ENCODE results near the gene ZNRF2.

GRCh38 chr7:30366606-30367005 lies 82.2 kb downstream of the ZNRF2 start:
- no peak for TF ChIP-seq CTCF (IDR thresholded peaks at IDR 0.05)
- no peak for TF ChIP-seq POLR2A (IDR thresholded peaks at IDR 0.05)

Measured in esophagus squamous epithelium (tissue), 4 donors.